ENCODE measurements around the gene ACTN4. TPM values are rescaled to one million over a fixed set of nuclear protein-coding genes. Genes with fewer than 3 reads are reported as not detected.
"Not testable (repeated sequence)": the region's sequence is repeated elsewhere in the genome, so short reads cannot be mapped to it uniquely, and the experiment has no call there.

The ACTN4 gene
- total RNA-seq, 1 experiment from 2014 or later: 1,462 TPM

DNA sequence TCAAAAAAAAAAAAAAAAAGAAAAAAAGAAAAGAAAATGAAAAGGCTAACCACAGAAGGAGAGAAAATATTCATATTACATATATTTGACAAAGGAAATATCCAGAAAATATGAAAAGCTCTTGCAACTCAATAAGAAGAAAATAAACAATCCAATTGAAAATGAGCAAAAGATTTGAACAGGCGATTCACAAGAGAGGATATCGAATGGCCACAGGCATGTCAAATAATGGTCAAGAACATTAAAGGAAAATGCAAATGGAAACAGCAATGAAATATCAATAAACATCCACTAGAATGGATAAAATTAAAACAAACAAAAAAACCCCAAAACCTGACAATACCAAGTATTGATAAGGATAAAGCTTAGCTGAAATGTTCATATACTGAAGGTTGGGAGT is 117.8 kb downstream of the ACTN4 start:
- Mint-ChIP-seq H3K4me1 (ENCODE audit: low read depth, unreplicated experiment) (peaks cover 38% of the 10 kb centered on the region), H3K27me3 (ENCODE audit: unreplicated experiment) (no peaks in the 10 kb centered on the region), H3K9me3 (ENCODE audit: low read depth, unreplicated experiment) (peaks cover 3% of the 10 kb centered on the region), H3K27ac (ENCODE audit: unreplicated experiment) (no peak overlapping the region), H3K36me3 (ENCODE audit: insufficient read depth, unreplicated experiment) (peaks cover 35% of the 10 kb centered on the region), H3K4me3 (ENCODE audit: low read depth, unreplicated experiment) (no peak overlapping the region)
- TF ChIP-seq, protein P1, sequence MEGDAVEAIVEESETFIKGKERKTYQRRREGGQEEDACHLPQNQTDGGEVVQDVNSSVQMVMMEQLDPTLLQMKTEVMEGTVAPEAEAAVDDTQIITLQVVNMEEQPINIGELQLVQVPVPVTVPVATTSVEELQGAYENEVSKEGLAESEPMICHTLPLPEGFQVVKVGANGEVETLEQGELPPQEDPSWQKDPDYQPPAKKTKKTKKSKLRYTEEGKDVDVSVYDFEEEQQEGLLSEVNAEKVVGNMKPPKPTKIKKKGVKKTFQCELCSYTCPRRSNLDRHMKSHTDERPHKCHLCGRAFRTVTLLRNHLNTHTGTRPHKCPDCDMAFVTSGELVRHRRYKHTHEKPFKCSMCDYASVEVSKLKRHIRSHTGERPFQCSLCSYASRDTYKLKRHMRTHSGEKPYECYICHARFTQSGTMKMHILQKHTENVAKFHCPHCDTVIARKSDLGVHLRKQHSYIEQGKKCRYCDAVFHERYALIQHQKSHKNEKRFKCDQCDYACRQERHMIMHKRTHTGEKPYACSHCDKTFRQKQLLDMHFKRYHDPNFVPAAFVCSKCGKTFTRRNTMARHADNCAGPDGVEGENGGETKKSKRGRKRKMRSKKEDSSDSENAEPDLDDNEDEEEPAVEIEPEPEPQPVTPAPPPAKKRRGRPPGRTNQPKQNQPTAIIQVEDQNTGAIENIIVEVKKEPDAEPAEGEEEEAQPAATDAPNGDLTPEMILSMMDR (IDR thresholded peaks at IDR 0.05; ENCODE audit: unreplicated experiment): no peak
- CTCF ChIA-PET: no interaction called here
- intact Hi-C loops (cut with micrococcal nuclease; ENCODE audit: unreplicated experiment): no loop called here
- no peak for DNase-seq
- no TSS peak for BruUV-seq (replicated peaks)

DNA sequence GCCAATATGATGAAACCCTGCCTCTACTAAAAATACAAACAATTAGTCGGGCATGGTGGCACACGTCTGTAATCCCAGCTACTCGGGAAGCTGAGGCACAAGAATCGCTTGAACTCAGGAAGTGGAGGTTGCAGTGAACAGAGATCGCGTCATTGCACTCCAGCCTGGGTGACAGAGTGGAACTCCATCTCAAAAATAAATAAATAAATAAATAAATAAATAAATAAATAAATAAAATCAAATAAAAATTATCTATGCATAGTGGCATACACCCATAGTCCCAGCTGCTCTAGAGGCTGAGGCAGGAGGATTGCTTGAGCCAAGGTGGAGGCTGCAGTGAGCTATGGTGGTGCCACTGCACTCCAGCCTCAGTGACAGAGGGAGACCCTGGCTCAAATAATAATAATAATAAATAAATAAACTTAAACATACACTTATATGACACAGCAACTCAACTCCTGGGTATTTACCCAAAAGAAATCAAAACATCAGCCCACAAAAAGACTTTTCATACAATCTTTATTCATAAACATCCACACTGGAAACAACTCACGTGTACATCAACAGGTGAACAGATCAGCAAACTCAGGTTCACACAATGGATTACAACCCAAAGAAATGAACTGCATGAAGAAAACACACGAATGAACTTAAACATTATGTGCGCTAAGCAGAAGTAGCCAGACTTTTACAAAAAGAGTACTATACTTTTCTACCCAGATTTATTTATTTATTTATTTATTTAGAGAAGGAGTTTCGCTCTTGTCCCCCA is 119.0 kb downstream of the ACTN4 start:
- no peak for DNase-seq
- Mint-ChIP-seq H3K27ac (ENCODE audit: unreplicated experiment) (no peak overlapping the region), H3K9me3 (ENCODE audit: low read depth, unreplicated experiment) (peaks cover 2% of the 10 kb centered on the region), H3K27me3 (ENCODE audit: unreplicated experiment) (no peaks in the 10 kb centered on the region), H3K36me3 (ENCODE audit: insufficient read depth, unreplicated experiment) (peaks cover 28% of the 10 kb centered on the region), H3K4me1 (ENCODE audit: low read depth, unreplicated experiment) (peaks cover 26% of the 10 kb centered on the region), H3K4me3 (ENCODE audit: low read depth, unreplicated experiment) (no peak overlapping the region)
- TF ChIP-seq, protein P1 (IDR thresholded peaks at IDR 0.05; ENCODE audit: unreplicated experiment): no peak
- BruUV-seq (replicated peaks): no TSS peak
- intact Hi-C loops (cut with micrococcal nuclease; ENCODE audit: unreplicated experiment): no loop called here
- CTCF ChIA-PET: no interaction called here

DNA sequence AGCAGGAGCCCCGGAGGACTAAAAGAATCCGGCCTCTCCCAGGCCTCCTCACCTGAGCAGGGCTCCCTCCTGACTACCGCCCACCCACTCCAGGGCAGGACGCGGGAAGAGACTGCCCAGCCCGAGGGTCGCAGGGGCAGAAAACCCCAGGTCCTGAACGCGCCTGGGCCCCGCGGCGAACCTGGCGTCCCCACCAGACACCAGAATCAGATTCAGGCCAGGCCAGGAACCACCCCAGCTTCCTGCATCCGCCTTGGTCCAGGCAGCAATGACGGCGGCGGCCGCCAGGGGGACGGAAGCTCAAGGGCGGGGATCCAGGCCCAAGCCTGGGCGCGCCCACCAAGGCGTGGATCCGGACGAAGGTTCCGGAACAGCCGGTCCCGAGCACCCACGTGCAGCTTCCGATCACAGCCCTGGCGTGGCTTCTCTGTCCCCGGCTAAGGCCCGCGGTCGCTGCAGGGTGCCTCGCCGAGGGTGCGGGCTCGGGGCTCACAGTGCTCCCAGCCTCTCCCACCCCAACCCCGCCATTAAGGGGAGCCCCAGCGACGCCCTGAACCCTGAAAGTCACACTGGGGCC is 122.3 kb downstream of the ACTN4 start:
- Mint-ChIP-seq H3K27ac (ENCODE audit: unreplicated experiment) (no peak overlapping the region), H3K4me3 (ENCODE audit: low read depth, unreplicated experiment) (no peak overlapping the region), H3K36me3 (ENCODE audit: insufficient read depth, unreplicated experiment) (no peaks in the 10 kb centered on the region), H3K9me3 (ENCODE audit: low read depth, unreplicated experiment) (no peaks in the 10 kb centered on the region), H3K4me1 (ENCODE audit: low read depth, unreplicated experiment) (no peaks in the 10 kb centered on the region), H3K27me3 (ENCODE audit: unreplicated experiment) (no peaks in the 10 kb centered on the region)
- TF ChIP-seq, protein P1 (IDR thresholded peaks at IDR 0.05; ENCODE audit: unreplicated experiment): no peak
- no peak for DNase-seq
- intact Hi-C loops (cut with micrococcal nuclease; ENCODE audit: unreplicated experiment): no loop called here
- CTCF ChIA-PET: no interaction called here
- no TSS peak for BruUV-seq (replicated peaks)

DNA sequence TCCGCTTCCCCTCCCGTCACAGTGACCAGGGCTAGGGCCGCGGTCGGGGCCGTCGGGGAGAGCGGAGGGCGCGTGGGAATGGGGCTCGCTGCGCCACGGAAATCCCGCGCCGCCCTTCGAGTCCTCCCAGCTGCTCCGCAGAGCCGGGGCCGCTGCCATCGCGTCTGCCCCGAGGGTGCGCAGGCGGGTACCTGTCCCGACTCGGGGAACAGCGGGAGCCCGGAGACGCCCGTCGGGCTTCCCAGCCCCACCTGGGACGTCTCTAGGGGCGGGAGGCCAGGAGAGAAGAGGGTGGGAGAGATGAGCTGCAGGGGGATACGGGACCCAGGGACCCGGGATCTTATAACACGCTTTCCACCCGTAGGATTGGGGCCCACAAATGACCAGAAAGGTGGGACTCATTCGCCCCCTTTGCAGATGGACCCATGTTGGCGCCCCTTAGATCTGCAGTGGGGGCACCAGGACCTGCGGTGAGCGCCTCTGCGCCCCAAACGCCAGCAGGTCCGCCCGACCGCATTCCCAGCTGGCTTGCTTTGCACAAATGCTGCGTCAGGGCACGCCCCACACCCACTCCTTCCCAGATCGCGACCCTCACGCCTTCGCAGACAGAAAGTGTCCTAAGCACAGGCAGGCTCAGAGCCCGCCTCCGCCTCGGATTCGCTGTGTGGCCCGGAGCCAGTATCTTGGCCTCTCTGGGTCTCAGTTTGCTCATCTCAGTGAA is 122.9 kb downstream of the ACTN4 start:
- H3K27ac Mint-ChIP-seq (ENCODE audit: unreplicated experiment); DNase-seq; BruUV-seq (replicated peaks); H3K9me3 Mint-ChIP-seq (ENCODE audit: low read depth, unreplicated experiment); H3K4me3 Mint-ChIP-seq (ENCODE audit: low read depth, unreplicated experiment); CTCF ChIA-PET; H3K36me3 Mint-ChIP-seq (ENCODE audit: insufficient read depth, unreplicated experiment); intact Hi-C loops (cut with micrococcal nuclease; ENCODE audit: unreplicated experiment); H3K4me1 Mint-ChIP-seq (ENCODE audit: low read depth, unreplicated experiment); H3K27me3 Mint-ChIP-seq (ENCODE audit: unreplicated experiment): not testable (repeated sequence)

DNA sequence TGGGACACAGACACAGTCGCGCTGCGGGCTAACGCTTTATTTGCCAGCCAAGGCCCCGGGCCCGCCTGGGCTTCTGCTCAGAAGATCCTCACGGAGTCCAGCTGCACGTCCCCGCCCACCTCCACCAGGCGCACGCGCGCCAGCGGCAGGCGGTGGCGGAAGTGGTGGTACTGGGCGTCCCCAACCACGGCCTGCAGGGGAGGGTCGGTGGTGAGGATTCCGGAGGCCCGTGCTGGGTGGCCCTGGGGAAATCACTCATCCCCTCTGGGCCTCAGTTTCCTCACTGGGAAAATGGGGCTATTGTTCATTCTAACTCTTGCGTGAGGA is 123.5 kb downstream of the ACTN4 start:
- DNase-seq; intact Hi-C loops (cut with micrococcal nuclease; ENCODE audit: unreplicated experiment); H3K27me3 Mint-ChIP-seq (ENCODE audit: unreplicated experiment); H3K4me3 Mint-ChIP-seq (ENCODE audit: low read depth, unreplicated experiment); BruUV-seq (replicated peaks); H3K27ac Mint-ChIP-seq (ENCODE audit: unreplicated experiment); H3K36me3 Mint-ChIP-seq (ENCODE audit: insufficient read depth, unreplicated experiment); H3K4me1 Mint-ChIP-seq (ENCODE audit: low read depth, unreplicated experiment); H3K9me3 Mint-ChIP-seq (ENCODE audit: low read depth, unreplicated experiment); CTCF ChIA-PET: not testable (repeated sequence)

DNA sequence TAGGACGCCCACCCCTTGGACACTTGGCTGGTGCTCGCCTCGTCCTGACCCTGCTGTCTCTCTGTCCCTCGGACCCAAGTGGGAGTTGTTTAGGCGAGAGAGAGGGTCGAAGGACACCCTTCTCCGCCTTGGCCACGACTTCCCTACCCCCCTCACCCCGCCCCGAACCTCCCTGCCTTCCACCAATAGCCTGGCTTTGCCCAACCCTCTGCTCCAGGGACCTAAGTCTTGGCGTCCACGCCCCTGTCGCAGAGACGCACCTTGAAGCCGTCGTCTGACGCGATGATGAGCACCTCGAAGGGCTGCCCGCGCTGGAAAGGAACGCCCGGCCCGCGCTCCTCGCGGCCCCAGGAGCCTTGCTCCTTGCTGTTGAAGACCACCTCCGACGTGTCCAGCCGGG is 124.1 kb downstream of the ACTN4 start:
- H3K4me3 Mint-ChIP-seq (ENCODE audit: low read depth, unreplicated experiment); CTCF ChIA-PET; BruUV-seq (replicated peaks); H3K9me3 Mint-ChIP-seq (ENCODE audit: low read depth, unreplicated experiment); H3K4me1 Mint-ChIP-seq (ENCODE audit: low read depth, unreplicated experiment); H3K36me3 Mint-ChIP-seq (ENCODE audit: insufficient read depth, unreplicated experiment); H3K27me3 Mint-ChIP-seq (ENCODE audit: unreplicated experiment); H3K27ac Mint-ChIP-seq (ENCODE audit: unreplicated experiment); DNase-seq; intact Hi-C loops (cut with micrococcal nuclease; ENCODE audit: unreplicated experiment): not testable (repeated sequence)

Data from Calu3 (cell line).